Activated CD8-positive, alpha-beta memory T cell treated with anti-CD3 and anti-CD28 coated beads, Interleukin-2, amount 50 U/mL, for 48 hours (primary cell): ENCODE measurements around the gene SRRM2.
A peak's percentile ranks its signal among the peaks of the same experiment; 100 is the strongest.

Experiments
- DNase-seq: peaks from one replicate; pipeline ENCODE4 v3.0.0-alpha.2; 2020

Gene SRRM2

DNA sequence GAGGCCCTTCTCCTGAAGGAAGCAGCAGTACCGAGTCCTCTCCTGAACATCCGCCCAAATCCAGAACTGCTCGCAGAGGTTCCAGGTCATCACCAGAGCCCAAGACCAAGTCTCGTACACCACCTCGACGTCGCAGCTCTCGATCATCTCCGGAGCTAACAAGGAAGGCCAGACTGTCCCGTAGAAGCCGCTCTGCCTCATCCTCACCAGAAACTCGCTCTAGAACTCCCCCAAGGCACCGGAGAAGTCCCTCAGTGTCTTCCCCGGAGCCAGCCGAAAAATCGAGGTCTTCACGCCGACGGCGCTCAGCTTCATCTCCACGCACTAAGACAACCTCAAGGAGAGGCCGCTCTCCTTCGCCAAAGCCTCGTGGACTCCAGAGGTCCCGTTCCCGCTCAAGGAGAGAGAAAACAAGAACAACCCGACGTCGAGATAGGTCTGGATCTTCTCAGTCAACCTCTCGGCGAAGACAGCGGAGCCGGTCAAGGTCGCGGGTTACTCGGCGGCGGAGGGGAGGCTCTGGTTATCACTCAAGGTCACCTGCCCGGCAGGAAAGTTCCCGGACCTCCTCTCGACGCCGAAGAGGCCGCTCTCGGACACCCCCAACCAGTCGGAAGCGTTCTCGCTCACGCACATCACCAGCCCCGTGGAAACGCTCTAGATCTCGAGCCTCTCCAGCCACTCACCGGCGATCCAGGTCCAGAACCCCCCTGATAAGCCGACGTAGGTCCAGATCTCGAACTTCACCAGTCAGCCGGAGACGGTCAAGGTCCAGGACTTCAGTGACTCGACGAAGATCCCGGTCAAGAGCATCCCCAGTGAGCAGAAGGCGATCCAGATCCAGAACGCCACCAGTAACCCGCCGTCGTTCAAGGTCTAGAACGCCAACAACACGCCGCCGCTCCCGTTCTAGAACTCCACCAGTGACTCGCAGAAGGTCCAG is 13.3 kb downstream of the SRRM2 start:
- DNase-seq, result no peak

DNA sequence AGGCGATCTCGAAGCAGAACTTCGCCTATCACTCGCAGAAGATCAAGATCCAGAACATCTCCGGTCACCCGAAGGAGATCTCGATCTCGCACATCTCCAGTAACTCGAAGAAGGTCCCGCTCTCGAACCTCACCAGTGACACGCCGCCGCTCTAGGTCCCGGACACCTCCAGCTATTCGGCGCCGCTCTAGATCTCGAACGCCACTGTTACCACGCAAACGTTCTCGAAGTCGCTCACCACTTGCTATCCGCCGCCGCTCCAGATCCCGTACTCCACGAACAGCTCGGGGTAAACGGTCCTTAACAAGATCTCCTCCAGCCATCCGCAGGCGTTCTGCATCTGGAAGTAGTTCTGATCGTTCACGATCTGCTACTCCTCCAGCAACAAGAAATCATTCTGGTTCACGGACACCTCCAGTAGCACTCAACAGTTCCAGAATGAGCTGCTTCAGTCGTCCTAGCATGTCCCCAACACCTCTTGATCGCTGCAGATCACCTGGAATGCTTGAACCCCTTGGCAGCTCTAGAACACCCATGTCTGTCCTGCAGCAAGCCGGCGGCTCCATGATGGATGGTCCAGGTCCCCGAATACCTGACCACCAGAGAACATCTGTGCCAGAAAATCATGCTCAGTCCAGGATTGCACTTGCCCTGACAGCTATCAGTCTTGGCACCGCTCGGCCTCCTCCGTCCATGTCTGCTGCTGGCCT is 14.1 kb downstream of the SRRM2 start:
- DNase-seq, result no peak

DNA sequence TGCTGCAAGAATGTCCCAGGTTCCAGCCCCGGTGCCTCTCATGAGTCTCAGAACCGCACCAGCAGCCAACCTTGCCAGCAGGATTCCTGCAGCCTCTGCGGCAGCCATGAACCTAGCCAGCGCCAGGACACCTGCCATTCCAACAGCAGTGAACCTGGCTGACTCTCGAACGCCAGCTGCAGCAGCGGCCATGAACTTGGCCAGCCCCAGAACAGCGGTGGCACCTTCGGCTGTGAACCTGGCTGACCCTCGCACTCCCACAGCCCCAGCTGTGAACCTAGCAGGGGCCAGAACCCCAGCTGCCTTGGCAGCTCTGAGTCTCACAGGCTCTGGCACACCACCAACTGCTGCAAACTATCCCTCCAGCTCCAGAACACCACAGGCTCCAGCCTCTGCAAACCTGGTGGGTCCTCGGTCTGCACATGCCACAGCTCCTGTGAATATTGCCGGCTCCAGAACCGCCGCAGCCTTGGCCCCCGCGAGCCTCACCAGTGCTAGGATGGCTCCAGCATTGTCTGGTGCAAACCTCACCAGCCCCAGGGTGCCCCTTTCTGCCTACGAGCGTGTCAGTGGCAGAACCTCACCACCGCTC is 14.8 kb downstream of the SRRM2 start:
- DNase-seq, result no peak

DNA sequence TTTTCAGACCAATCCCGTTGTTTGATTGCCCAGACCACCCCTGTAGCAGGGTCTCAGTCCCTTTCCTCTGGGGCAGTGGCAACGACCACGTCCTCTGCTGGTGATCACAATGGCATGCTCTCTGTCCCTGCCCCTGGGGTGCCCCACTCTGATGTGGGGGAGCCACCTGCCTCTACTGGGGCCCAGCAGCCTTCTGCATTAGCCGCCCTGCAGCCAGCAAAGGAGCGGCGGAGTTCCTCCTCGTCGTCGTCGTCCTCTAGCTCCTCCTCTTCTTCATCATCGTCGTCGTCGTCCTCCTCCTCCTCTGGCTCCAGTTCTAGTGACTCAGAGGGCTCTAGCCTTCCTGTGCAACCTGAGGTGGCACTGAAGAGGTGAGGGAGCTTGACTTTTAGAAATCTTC is 15.5 kb downstream of the SRRM2 start:
- no peak for DNase-seq

DNA sequence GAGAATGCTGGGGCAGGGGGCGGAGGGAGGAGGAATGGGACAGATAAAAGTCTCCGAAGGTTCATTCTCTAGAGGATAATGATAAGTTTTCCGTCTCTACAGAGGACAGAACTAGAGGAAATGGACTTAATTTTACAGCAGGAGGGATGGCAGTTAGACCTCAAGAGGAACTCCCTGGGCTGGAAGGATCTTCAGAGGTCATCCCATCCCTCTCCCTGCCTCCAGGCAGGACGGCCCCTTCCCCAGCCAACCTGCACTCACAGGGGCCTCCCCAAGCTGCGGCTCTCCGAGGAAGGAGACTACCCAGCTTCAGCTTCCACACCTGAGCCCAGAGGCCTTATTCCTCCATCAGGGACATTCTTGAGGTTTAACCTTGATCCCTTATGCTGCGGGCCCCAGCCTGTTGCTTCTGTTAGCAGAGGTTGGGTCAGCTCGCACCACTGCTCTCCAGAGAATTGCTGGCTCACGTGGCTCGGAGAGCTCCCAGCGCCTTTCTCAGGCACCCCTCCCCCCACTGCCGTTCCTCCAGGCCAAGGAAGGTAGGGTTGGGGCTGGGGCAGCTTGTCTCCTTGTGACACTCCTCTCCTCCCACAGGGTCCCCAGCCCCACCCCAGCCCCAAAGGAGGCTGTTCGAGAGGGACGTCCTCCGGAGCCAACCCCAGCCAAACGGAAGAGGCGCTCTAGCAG is 16.1 kb downstream of the SRRM2 start:
- no peak for DNase-seq

DNA sequence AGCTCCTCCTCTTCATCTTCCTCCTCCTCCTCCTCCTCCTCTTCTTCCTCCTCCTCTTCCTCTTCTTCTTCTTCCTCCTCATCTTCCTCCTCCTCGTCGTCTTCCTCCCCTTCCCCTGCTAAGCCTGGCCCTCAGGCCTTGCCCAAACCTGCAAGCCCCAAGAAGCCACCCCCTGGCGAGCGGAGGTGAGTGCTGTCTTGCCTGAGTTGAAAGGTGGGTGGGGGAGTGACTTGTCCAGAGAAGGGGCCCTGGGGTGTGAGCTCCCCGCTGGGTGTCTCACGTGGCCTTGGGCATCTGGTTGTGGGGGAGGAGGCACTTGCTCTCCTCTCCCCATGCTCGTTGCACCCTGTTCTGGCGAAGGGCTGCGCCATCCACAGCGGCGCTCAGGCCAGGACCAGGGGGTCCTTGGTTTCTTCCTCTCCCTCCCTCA is 16.7 kb downstream of the SRRM2 start:
- no peak for DNase-seq

DNA sequence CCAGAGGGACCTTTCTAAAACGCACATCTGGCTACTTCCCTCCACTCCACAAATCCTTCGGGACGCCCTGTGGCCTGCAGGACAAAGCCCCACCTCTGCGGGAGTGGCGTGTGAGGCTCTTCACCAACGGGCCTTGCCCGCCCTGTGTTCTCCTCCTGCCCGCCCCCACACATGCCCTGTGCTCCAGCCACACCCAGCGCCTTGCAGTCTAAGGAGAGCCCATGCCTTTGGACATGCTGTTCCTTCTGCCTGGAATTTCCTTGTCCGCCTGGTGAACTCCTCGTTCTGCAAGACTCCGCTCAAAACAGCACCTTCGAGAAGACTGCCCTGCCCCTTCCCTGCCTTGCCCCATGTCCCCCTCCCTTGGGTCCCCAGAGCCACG is 17.2 kb downstream of the SRRM2 start:
- no peak for DNase-seq

DNA sequence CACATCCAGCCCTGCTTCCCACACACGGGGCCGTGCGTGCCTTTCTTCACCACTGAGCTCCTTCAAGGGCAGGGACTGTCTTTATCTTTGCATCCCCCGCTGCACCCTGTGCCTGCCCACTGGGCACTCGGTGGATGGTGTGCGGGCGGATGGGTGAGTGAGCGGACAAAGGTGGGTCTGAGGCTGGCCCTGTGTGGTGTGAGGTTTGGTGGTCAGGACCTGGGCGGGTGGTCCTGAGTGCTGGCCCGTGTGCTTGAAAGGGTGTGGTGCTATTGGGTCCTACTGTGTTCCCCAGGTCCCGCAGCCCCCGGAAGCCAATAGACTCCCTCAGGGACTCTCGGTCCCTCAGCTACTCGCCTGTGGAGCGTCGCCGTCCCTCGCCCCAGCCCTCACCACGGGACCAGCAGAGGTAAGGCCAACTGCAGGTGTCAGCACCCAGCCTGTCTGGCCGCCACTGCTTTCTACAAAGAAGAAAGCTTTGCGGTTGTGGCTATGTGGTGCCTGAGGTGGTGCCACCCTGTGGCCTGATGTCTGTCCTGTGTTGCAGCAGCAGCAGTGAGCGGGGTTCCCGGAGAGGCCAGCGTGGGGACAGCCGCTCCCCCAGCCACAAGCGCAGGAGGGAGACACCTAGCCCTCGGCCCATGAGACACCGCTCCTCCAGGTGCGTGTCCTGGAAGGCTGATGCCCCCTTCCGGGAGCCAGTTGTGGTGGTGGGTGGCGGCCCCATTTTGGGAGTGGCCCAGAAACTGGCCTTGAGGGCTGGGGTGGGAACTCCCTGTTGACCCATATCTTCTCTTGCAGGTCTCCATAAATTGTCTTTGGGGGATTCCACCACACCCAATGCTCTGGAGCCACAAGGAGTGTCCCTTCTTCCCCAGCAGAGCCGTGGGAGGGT is 17.9 kb downstream of the SRRM2 start:
- DNase-seq, result no peak

DNA sequence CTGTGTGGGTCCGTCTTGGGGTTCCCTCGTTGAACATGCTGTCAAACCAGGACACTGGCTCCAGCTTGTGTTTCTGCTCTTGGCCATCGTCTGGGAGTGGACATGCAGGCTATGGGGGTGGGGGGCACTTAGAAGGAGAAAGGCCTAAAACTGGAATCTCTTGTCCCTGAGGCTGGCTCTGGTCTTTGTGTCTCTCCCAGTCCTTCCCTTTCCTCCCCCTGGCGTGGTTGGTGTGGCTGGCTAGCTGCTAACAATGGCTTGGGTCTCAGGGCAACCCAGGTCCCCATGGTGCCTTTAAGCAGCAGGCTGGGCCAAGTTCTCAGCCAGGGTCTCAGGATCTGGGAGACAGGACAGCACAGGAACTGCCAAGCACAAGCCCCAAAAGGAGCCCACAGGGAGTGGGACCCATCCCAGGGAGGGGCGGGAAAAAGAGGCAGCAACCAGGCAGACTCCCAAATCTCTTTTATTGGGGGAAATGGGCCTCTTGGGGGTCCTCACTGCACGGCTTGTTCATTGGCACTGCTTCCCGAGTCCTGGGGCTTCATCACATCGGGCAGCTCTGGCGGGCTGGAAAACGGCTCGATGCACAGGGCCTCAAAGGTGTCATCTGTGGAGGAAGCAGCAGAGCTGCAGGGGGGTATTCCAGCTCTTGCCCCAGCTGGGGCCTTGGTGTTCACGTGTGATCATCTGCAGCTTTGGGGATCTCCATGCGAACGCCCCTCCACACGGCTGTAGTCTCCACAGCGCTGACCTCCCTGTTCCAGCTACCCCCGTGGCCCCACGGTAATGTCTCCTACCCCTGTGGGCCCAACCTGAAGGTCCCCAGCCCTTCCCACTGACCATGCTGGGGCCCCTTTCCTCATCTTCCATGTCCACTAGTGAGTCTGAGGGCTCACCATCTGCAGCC is 19.3 kb downstream of the SRRM2 start:
- DNase-seq, result peak; percentile 56

DNA sequence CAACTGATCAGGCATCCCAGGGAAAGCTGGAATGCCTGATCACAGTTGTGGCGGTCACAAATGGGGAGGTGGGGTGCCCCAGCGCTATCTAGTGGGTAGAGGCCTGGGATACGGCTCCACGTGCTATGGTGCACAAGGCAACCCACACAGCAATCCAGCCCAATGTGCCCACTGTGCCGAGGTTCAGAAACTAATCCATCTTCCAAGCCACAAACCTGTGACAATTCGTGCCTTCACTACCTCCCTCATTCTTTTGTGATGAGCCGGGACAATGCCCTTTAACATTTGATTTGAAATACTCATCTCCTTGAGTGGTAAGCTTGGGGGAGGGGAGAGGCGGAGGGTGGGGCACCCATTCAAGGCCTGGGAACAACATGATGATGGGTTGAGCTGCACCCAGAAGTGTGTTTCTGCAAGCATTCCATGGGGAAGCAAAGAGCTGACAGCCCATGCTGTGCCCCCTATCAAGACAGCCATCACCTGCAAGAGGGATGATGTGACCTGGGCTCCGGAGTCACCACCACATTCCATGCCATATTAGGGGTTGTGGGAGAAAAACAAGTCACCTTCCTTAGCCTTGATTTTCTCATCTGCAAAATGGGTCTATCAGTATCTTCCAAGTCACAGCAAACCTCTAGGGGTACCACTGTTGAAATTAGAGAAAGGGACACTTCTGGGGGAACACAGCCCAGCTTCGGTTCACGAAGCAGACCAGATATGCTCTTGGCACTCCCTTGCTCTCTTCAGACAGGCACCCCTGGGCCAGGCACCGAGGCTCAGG is 20.9 kb downstream of the SRRM2 start:
- no peak for DNase-seq

DNA sequence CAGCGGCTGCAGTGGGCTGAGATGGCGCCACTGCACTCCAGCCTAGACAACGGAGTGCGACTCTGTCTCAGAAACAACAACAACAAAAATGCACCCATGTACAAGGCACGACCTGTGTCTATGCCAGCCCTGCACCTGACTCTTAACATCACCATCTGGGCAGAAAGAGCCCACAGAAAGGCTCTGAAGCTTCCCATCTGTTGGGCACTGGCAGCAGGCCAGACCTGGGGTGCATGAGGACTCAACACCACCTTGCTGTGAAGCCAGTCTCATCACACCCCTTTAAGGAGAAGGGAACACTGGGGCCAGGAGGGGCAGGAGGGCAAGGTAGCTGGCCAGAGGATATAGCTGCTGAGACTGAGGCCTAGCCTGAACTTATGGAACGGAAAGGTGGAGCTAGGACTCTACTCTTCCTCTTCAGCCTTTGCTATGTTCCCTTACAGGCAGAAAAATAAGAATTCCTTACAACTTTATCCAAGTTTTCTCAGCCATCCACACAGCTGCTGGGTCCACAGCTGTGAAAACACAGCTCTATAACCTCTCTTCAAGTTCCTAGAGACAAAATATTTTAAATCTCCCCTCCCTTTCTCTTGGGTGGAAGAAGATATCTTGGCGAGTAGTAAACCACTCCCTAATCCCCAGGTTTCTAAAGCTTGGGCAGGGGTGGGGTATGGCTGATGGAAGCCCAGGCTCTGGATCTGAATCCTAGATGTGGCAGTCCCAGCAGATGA is 21.9 kb downstream of the SRRM2 start:
- no peak for DNase-seq

DNA sequence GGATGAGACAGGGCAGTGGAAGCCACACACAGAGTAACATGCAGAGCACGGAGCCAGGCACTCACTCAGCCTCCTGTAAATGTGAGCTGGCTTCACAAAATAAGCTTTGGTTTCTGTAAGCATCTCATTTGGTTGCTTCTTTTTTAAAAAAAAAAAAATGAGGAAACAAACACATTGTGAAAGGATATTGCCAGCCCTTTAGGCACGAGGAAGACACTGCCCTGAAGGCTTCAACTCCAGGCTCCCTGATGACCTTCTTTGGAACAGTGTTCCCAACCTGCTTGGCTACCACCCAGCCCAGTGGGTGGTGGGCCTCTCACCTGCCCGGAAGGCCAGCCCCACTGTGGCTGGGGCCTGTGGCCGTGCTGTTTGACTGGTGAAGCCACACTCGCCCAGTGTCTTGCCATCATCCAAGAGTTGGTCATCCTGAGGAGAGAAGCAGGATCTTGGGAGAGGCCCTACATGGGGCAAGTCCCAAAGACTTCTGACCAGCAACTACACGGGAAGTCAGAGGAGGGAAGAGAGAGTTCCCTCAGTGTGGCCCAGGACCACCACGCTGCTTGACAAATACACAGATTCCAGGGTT is 22.8 kb downstream of the SRRM2 start:
- no peak for DNase-seq

DNA sequence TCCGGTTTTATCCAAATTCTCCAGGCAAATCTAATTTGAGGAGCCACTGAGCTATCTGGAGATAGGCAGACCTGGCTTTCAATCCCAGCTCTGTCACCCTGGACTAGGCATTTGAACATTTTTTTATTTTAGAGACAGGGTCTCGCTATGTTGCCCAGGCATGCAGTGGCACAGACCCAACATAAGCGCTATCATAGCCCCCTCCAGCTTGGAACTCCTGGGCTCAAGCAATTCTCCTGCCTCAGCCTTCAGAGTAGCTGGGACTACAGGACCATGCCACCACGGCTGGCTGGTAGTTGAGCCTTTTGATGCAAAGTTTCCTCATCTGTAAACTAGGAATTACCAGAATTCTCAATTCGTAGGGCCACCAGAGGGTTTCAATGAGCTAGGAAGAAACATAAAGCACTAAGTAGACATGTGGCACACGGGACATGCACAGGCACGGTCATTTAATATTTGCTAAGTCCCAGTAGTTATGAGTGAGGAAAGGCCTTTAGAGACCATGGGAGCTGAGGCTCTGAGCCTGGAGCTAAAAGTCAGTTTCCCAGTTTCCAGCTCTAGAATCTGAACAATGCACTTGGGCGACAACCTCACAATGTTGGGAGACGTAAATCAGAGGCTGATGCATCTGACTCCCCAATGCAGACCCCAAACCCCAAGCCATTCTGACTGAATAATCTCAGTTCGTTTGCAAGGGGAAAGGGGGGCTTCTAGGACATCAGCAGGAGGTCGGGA is 23.5 kb downstream of the SRRM2 start:
- no peak for DNase-seq

DNA sequence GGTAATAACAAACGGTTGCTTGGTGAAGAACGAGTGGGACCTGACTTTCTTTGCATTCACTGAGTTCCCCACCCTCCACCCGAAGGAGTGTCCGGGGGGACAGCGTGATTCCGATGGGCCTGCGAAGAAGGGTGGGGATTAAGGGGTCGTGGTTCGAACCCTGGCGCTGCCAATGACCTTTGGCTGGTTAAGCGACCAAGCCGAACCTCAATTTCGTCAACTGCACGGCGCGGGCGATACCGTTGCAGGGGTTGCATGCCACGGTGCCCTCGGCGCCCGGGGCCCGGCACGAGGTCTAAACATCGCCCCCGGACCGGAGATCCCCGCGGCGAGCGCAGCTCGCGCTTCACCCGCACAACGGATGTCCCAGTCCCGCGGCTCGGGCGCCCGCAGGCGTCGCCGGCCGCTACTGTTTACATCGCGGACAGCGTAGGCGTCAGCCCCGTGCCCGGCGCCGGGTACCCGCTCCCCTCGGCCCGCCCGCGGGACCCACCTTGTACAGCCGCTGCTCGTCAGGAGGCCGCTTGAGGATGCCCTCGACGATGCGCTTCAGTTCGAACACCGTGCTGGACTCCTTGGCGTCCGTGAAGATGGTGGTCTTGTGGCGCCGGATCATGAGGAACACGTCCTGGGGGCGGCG is 24.2 kb downstream of the SRRM2 start:
- peak; percentile 73 for DNase-seq

DNA sequence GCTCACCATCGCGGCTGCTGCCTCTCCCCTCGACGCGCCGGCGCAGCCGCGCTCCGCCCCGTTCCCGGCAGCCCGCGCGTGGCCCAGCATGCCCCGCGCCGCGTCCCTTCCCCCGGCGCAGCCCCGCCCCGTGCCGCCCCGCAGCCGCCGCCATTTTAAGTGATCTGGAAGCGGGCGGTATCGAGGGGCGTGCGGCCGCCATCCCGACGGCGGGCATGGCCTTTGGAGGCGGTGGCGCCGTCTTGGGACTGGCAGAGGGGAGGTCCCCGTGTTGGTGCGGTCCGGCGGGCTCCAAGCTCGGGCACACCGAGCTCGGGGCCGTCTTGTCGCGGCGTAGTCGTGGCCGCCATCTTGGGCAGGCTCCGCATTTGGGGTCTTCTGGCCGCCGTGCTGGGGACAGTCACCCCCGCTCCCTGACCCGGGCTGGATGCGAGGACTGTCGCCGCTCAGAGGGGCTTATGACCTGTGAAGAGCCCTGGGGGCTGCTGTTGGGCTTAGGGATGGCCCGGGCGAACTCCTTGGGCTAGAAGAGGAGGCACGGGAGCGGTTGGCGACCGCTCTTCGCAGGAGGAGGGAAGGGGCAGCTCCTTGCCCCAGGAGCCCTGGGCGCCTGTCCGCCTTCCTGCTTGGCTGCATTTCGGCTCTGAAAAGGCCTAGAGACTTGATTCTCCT is 24.9 kb downstream of the SRRM2 start, which contains the start of gene ELOB:
ELOB (minus strand) TSS at position 50 of the 672 bp plus-strand sequence; CDS start at position 9, 41 bp downstream.
- DNase-seq, result peak; percentile 93

DNA sequence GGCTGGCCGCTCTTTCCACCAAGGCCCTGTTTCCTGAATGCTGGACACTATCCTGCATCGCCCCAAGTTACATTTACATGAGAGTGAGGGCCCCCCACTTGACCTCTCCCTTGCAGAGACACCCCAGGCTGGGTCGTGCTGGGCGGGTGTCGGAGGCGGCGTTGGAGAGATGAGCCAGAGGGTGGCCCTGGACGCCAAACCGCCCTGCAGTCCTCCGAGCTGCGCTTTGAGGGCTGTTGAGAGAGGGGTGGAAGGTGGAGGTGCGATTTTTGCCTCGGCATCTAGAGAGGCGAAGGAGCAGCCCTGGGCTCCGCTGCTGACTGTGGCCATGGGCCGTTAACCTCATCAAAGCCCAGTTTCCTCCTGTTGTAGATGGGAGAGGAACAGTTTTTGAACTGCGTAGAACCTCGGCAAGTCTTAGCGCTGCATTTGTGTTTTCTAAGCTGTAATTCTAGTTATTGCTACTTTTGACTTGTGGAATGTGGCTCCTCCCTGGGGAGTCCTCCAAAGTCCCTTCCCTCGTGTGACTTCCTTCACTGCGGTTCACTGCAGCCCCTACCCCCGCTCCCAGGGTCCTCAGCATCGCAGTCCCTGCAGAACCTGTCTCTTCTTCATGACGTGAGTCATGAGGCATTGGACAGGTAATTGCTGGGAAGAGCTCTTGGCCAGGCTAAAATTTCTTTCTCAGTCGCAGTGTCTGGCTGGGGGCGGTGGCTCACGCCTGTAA is 25.6 kb downstream of the SRRM2 start:
- no peak for DNase-seq

DNA sequence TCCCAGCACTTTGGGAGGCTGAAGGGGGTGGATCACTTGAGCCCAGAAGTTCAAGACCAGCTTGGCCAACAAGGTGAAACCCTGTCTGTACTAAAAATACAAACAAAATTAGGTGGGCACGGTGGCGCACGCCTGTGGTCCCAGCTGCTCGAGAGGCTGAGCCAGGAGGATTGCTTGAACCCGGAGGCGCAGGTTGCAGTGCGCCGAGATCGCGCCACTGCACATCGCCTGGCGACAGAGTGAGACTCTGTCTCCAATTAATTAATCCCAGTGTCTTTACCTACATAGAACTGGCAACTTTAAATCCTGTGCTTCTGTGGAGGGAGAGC is 26.2 kb downstream of the SRRM2 start:
- peak; percentile 57 for DNase-seq
